LNCAP (cell line): Measurements from ENCODE around the gene SNCA.

ENCODE experiments used
- TF ChIP-seq, protein P1 (sequence below): fragments of 450-650 bp; IDR thresholded peaks from 2 replicates; pipeline ENCODE4 v1.5.1; 2017; ENCODE audit warnings: mild to moderate bottlenecking

The SNCA gene

DNA sequence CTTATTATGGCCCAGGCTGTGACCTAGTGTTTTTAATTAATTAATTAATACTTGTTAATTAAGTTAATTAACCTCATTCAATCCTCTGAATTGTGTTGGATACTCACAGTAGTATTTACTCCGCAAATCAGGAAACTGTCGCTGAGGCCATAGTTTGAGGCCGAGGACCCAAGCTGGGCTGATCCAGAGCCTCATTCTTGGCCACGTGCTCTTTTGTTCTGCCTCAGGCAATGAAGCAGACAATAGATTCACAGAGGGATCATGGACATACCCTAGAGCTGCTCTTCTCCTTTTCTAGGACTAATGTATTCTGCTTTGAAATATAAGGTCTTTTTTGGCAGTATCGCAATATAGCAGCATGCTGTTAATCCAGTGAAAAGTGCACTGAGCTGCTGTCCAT lies 24.0 kb upstream of the SNCA start:
- TF ChIP-seq, protein P1, sequence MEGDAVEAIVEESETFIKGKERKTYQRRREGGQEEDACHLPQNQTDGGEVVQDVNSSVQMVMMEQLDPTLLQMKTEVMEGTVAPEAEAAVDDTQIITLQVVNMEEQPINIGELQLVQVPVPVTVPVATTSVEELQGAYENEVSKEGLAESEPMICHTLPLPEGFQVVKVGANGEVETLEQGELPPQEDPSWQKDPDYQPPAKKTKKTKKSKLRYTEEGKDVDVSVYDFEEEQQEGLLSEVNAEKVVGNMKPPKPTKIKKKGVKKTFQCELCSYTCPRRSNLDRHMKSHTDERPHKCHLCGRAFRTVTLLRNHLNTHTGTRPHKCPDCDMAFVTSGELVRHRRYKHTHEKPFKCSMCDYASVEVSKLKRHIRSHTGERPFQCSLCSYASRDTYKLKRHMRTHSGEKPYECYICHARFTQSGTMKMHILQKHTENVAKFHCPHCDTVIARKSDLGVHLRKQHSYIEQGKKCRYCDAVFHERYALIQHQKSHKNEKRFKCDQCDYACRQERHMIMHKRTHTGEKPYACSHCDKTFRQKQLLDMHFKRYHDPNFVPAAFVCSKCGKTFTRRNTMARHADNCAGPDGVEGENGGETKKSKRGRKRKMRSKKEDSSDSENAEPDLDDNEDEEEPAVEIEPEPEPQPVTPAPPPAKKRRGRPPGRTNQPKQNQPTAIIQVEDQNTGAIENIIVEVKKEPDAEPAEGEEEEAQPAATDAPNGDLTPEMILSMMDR = no peak

- TF ChIP-seq, protein P1 = no peak
These were observed 18.3 kb upstream of the SNCA start for GRCh38 chr4:89855236-89855635.

DNA sequence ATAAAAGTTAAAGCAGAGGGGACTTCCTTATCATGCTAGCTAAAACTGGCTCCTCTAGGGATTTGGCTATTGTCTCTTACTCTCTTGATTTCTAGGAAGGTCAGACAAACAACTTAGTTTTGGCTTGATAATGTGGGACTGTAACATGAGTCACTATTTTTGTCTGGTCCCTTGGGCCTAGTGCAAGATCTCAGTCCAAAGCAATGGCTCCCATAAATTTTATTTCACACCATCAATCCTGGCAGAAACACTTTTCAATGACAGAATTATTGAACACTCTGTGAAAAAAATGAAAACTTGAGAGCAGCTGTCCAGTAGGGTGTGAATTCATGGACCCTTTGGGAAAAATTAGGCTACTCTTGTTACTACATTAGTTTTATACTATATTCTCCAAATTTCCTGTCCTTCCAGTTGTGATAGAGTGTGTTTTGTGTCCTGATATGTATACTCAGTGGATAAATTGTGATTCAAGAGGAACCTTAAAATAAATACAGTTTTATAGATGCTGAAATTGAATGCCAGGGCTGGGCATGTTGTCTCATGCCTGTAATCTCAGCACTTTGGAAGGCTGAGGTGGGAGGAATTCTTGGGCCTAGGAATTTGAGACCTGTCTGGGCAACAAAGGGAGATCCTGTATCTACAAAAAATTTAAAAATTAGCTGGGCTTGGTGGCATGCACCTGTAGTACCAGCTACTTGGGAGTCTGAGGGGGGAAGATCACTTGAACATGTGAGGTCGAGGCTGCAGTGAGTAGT lies 10.8 kb upstream of the SNCA start:
- TF ChIP-seq, protein P1 = no peak

DNA sequence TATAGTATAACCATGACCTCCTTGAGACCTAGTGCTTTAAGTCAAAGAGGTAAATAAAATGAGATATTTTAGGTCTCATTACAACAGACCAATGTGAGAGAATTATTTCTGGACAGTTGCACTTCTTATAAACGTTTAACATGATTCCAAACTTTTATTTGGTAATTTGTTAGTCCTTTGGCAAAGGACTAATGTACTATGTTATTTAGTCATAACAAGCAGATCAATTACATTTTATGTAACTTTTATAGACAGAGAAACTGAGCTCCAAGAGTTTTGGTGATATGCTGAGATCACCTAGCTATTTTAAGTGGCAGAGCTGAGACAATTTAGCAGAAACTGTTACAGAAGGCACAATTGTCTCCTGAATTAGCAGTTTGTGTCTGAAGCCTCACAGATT lies 2.6 kb upstream of the SNCA start:
- TF ChIP-seq, protein P1 = no peak

DNA sequence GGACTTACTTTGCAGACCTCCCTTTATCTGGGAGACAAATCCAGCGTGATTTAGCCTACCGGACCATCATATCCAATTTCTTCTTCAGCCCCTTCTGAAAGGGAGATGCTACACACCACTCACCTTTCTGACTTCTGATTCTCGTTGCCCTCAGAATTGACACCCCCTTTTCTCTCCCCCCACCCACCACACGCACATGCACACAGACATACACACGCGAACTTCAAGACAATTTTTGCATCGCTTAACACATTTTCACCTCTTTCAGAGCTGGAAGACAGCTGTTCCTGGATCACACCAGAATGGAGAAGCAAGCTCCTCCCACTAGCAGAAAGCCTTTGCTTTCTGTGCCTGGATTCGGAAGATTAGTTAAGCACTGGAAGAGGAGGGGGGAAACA lies 1.0 kb upstream of the SNCA start:
- TF ChIP-seq, protein P1 = no peak

DNA sequence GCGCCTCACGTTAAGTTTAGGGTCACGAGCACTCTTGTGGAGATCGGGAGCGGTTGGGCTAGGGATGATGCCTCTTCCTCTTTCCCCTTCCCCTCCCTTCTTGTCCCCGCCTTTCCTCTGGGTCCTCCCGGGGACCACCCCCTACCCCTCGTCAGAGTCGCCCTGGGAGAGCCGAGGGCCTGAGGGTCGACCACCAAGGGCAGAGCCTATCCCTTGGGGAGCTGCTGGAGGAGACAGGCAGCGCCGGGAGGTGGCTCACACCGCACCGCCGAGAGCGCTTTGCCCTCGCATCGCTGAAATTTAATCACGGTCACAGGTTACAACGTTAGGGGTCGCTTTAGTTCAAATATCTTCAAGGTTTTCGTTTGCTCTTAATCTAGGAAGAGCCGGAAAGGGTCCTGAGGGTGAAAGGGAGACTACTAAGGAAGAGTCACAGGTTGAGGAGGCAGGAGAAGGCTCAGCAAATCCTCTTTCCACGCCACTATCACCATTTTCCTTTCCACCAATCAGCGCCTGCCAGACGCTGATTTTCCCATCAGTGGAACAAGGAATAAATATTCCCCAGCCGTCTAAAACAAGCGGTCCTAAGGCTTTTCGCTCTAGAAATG lies 528 bp upstream of the SNCA start:
- TF ChIP-seq, protein P1 = no peak

DNA sequence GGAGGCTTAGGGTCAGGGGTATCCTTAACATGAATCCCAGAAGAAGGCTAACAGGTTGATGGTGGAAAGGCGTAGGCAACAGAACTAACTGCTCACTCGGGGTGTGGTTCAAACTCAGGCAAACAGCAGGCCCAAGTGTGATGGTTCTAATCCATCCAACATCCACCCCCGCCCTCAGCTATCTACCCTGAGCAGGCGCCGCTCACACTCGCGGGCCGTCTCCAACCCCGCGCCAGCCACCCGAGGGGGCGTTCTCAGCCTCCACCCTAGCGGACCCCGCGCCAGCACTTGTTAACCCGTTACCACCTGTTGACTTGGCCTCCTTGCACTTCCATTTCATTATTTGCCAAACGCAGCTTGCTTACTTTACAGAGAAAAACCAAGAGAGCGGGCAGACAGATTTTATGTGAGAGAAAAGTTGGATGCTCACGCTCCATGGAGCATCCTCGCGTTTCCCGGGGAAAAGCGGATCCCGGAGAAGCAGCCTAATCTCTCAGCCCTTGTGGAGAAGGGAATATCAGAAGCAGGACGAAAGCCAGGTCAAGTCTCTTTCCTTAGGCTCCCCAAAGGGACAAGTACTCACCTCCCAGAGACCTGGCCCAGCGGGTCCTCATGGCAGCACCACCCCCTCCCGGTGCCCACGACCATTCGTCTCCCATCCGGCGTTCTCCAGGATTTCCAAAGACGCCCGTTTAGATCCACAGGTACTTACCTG lies 773 bp downstream of the SNCA start:
- TF ChIP-seq, protein P1 = no peak
